IMR-90 (cell line): ENCODE data around the gene NEGR1. TPM values are rescaled to one million over a fixed set of nuclear protein-coding genes. Genes with fewer than 3 reads are reported as not detected.

ENCODE experiments used
- ATAC-seq: fragments of 200-7000 bp; cut with Tn5 transposase; 2 replicates; pipeline ENCODE4 v1.9.1; 2020; ENCODE audit warnings: low read depth, mild to moderate bottlenecking, moderate library complexity
- BruUV-seq: library from RNA; stranded (reverse); fragments of 400-500 nt; replicated peaks from 2 replicates; lab custom pipeline; 2021; lab: Mats Ljungman, UMichigan
- CTCF ChIA-PET: fragments of 300-600 bp; formaldehyde crosslinking; extraction: SDS; loops from one replicate; lab custom pipeline; 2021; ENCODE audit warnings: antibody characterized with exemption; lab: Yijun Ruan, JAX
- POLR2A ChIA-PET: fragments of 300-600 bp; sonication (Branson Sonifier 250); formaldehyde crosslinking; loops from one replicate; lab custom pipeline; 2022; ENCODE audit warnings: antibody characterized with exemption; ENCODE audit not compliant: unreplicated experiment; lab: Charles Lee
- DNase-seq: peaks from one replicate; pipeline ENCODE4 v3.0.0; 2013
- H2AFZ ChIP-seq: replicated peaks from 2 replicates; pipeline ENCODE3; 2013; ENCODE audit warnings: low read length, mild to moderate bottlenecking; ENCODE audit not compliant: poor library complexity
- H2AK5ac ChIP-seq: 2 replicates; pipeline ENCODE4 v1.6.1; 2013; ENCODE audit warnings: low read depth, low read length, inconsistent platforms
- H2AK9ac ChIP-seq: replicated peaks from 2 replicates; pipeline ENCODE3; 2013; ENCODE audit warnings: mild to moderate bottlenecking, low read depth, low read length, moderate library complexity; ENCODE audit not compliant: poor library complexity
- H2BK120ac ChIP-seq: 2 replicates; pipeline ENCODE4 v1.6.1; 2013; ENCODE audit warnings: low read depth, low read length, inconsistent platforms
- H2BK15ac ChIP-seq: 3 replicates; pipeline ENCODE4 v1.6.1; 2013; ENCODE audit warnings: low read depth, low read length, inconsistent platforms
- H2BK20ac ChIP-seq: 2 replicates; pipeline ENCODE4 v1.6.1; 2013; ENCODE audit warnings: low read depth, mild to moderate bottlenecking, inconsistent platforms, low read length, moderate library complexity
- H2BK5ac ChIP-seq: 2 replicates; pipeline ENCODE4 v1.6.1; 2013; ENCODE audit warnings: mild to moderate bottlenecking, low read depth, low read length, inconsistent platforms; ENCODE audit not compliant: poor library complexity, severe bottlenecking
- H3K14ac ChIP-seq: replicated peaks from 2 replicates; pipeline ENCODE4 v1.6.1; 2013; ENCODE audit warnings: low read depth, low read length, inconsistent platforms
- H3K18ac ChIP-seq: 2 replicates; pipeline ENCODE4 v1.6.1; 2013; ENCODE audit warnings: low read depth, low read length, control low read depth
- H3K23ac ChIP-seq: 2 replicates; pipeline ENCODE4 v1.6.1; 2013; ENCODE audit warnings: low read depth, low read length, inconsistent platforms
- H3K27ac ChIP-seq: 2 replicates; pipeline ENCODE4 v1.5.1; 2013; ENCODE audit warnings: mild to moderate bottlenecking, control low read depth, low read length; ENCODE audit not compliant: insufficient read depth
- H3K27me3 ChIP-seq: 2 replicates; pipeline ENCODE4 v1.6.1; 2013; ENCODE audit warnings: low read length; ENCODE audit not compliant: control insufficient read depth, insufficient read depth
- H3K36me3 ChIP-seq: 2 replicates; pipeline ENCODE4 v1.6.1; 2013; ENCODE audit warnings: low read length, mixed read lengths; ENCODE audit not compliant: control insufficient read depth, insufficient read depth
- H3K4ac ChIP-seq: 2 replicates; pipeline ENCODE4 v1.6.1; 2013; ENCODE audit warnings: low read depth, low read length, inconsistent platforms
- H3K4me1 ChIP-seq: 2 replicates; pipeline ENCODE4 v1.6.1; 2013; ENCODE audit warnings: low read length, mixed read lengths; ENCODE audit not compliant: control insufficient read depth, insufficient read depth
- H3K4me2 ChIP-seq: 2 replicates; pipeline ENCODE4 v1.6.1; 2013; ENCODE audit warnings: low read depth, mild to moderate bottlenecking, control low read depth, low read length, moderate library complexity
- H3K4me3 ChIP-seq: 2 replicates; pipeline ENCODE4 v1.5.1; 2013; ENCODE audit warnings: low read depth, mild to moderate bottlenecking, control low read depth, low read length, moderate library complexity; ENCODE audit not compliant: insufficient read depth
- H3K56ac ChIP-seq: 2 replicates; pipeline ENCODE4 v1.6.1; 2013; ENCODE audit warnings: low read length, inconsistent platforms; ENCODE audit not compliant: insufficient read depth; ENCODE audit errors: extremely low read depth
- H3K79me1 ChIP-seq, 2 experiments: 2 replicates each; pipeline ENCODE4 v1.6.1; 2013; ENCODE audit warnings: low read length in 2 of 2, inconsistent platforms in 1 of 2, low read depth in 1 of 2
- H3K9ac ChIP-seq: 2 replicates; pipeline ENCODE4 v1.6.1; 2013; ENCODE audit warnings: low read depth, low read length, control low read depth
- H3K9me1 ChIP-seq: 2 replicates; pipeline ENCODE4 v1.6.1; 2013; ENCODE audit warnings: low read length, inconsistent platforms; ENCODE audit not compliant: insufficient read depth
- H3K9me3 ChIP-seq: 2 replicates; pipeline ENCODE4 v1.6.1; 2013; ENCODE audit warnings: low read length; ENCODE audit not compliant: control insufficient read depth, insufficient read depth
- H4K20me1 ChIP-seq: 2 replicates; pipeline ENCODE4 v1.6.1; 2013; ENCODE audit warnings: low read length, inconsistent platforms; ENCODE audit not compliant: insufficient read depth
- H4K5ac ChIP-seq: 2 replicates; pipeline ENCODE4 v1.6.1; 2013; ENCODE audit warnings: mild to moderate bottlenecking, low read depth, low read length, control low read depth
- H4K8ac ChIP-seq, 2 experiments: 2 replicates each; pipeline ENCODE4 v1.6.1; 2013; ENCODE audit warnings: low read depth in 2 of 2, low read length in 2 of 2, control low read depth in 1 of 2, inconsistent platforms in 1 of 2
- H4K91ac ChIP-seq: 2 replicates; pipeline ENCODE4 v1.6.1; 2013; ENCODE audit warnings: low read depth, low read length, inconsistent platforms; ENCODE audit not compliant: insufficient read depth
- BHLHE40 ChIP-seq: fragments of 150-350 bp; IDR thresholded peaks from 2 replicates; pipeline ENCODE4 v1.6.1; 2016; ENCODE audit warnings: mild to moderate bottlenecking, low read depth, low read length
- CEBPB ChIP-seq: IDR thresholded peaks from 2 replicates; pipeline ENCODE4 v1.6.1; 2012; ENCODE audit warnings: low read depth, low read length, improper control_type of control experiment
- CHD1 ChIP-seq: IDR thresholded peaks from 2 replicates; pipeline ENCODE4 v1.6.1; 2012; ENCODE audit warnings: low read depth, low read length, improper control_type of control experiment
- CTCF ChIP-seq: conservative IDR thresholded peaks from 2 replicates; pipeline ENCODE4 v1.5.1; 2012; ENCODE audit warnings: mild to moderate bottlenecking, low read depth, low read length, improper control_type of control experiment
- FOS ChIP-seq: fragments of 150-350 bp; IDR thresholded peaks from 2 replicates; pipeline ENCODE4 v1.6.1; 2016; ENCODE audit warnings: low read depth, low read length
- MXI1 ChIP-seq: IDR thresholded peaks from 2 replicates; pipeline ENCODE4 v1.6.1; 2012; ENCODE audit warnings: low read depth, mild to moderate bottlenecking, low read length, moderate library complexity, borderline replicate concordance
- POLR2A ChIP-seq: IDR thresholded peaks from 2 replicates; pipeline ENCODE4 v1.6.1; 2012; ENCODE audit warnings: mild to moderate bottlenecking, low read depth, low read length
- RCOR1 ChIP-seq: IDR thresholded peaks from 2 replicates; pipeline ENCODE4 v1.6.1; 2012; ENCODE audit warnings: mild to moderate bottlenecking, low read length, improper control_type of control experiment; ENCODE audit not compliant: insufficient replicate concordance
- USF2 ChIP-seq: fragments of 150-350 bp; IDR thresholded peaks from 2 replicates; pipeline ENCODE4 v1.6.1; 2017; ENCODE audit warnings: mild to moderate bottlenecking, antibody characterized with exemption, low read length, low read depth
- WGBS, 2 experiments: methylation state at CpG; one replicate each; pipeline versions ENCODE4 v1.1.5 to v1.1.7; 2013; ENCODE audit warnings: missing lambda C conversion rate in 2 of 2; ENCODE audit not compliant: insufficient read length in 1 of 2; ENCODE audit errors: extremely low coverage in 2 of 2; 5-methylcytosine and 5-hydroxymethylcytosine counted together
- dilution Hi-C: fragments of 300-500 bp; cut with HindIII; formaldehyde crosslinking; loops from one replicate; pipeline ENCODE4 v1.14.3; 2018; ENCODE audit warnings: low sequenced_read_pairs; ENCODE audit not compliant: unreplicated experiment
- in situ Hi-C: fragments of 300-500 bp; cut with MboI; formaldehyde crosslinking; loops from 3 replicates; pipeline ENCODE4 v1.14.3; 2019; ENCODE audit warnings: low sequenced_read_pairs, inconsistent platforms, mixed read lengths
- intact Hi-C: fragments of 100-400 bp; cut with micrococcal nuclease; formaldehyde crosslinking; loops from 2 replicates; pipeline ENCODE4 v1.10.0; 2022
- polyA plus RNA-seq, 3 experiments: library from polyadenylated mRNA; depleted of rRNA; stranded (reverse); fragments of >200 nt; gene quantifications; 2 replicates each; pipeline ENCODE4 v1.2.3, GENCODE V29; 2012; ENCODE audit warnings: low replicate concordance in 1 of 3
- total RNA-seq: library from RNA; depleted of rRNA; stranded (reverse); fragments of >200 nt; gene quantifications from 2 replicates; pipeline ENCODE4 v1.2.3, GENCODE V29; 2012

Gene NEGR1
- total and polyA plus RNA-seq, 2 of the 4 experiments (the other 2 are of a cell fraction), result 5.1 to 9.1 TPM

GRCh38 chr1:71783071-71783470 lies 499.3 kb downstream of the NEGR1 start:
- no peaks in the 10 kb centered on the region for H3K79me1 ChIP-seq
- DNase-seq (no peak), ATAC-seq (no peak)
- POLR2A ChIA-PET, result no interaction called here
- 0 out of 2 replicates have a peak, but pooled peaks cover under 1% of the 10 kb centered on the region for H3K4me1 ChIP-seq
- no peak overlapping the region for H2AFZ ChIP-seq
- H3K18ac ChIP-seq, result no peak overlapping the region
- no peaks in the 10 kb centered on the region for H4K20me1 ChIP-seq
- TF ChIP-seq FOS (no peak), CHD1 (no peak), MXI1 (no peak), POLR2A (no peak), CEBPB (no peak), BHLHE40 (no peak), RCOR1 (no peak), CTCF (no peak), USF2 (no peak)
- H4K91ac ChIP-seq, result no peak overlapping the region
- BruUV-seq, result no TSS peak
- H2BK15ac ChIP-seq, result no peak overlapping the region
- no peaks in the 10 kb centered on the region for H3K36me3 ChIP-seq
- in situ Hi-C loops (no loop called here), dilution Hi-C loops (no loop called here), intact Hi-C loops (no loop called here)
- H2BK5ac ChIP-seq, result no peak overlapping the region
- WGBS, 2 experiments, result no CpG with 5 or more reads among the region's 2 CpGs
- H3K4ac ChIP-seq, result no peak overlapping the region
- no peak overlapping the region for H2BK120ac ChIP-seq
- no peak overlapping the region for H3K4me3 ChIP-seq
- H3K27ac ChIP-seq, result no peak overlapping the region
- H4K8ac ChIP-seq, result no peak overlapping the region
- no peak overlapping the region for H3K9ac ChIP-seq
- CTCF ChIA-PET, result interaction anchor here (0.5 to 0.7 kb wide), 2 partner anchors 710 to 1574 kb away, joined by 3 read pairs; no protein-coding TSS in a partner anchor
- H3K4me2 ChIP-seq, result no peak overlapping the region
- no peaks in the 10 kb centered on the region for H3K9me3 ChIP-seq
- no peak overlapping the region for H3K23ac ChIP-seq
- H3K14ac ChIP-seq, result no peak overlapping the region
- no peak overlapping the region for H2AK5ac ChIP-seq
- H4K5ac ChIP-seq, result no peak overlapping the region
- H3K56ac ChIP-seq, result no peak overlapping the region
- H2AK9ac ChIP-seq, result no peak overlapping the region
- H2BK20ac ChIP-seq, result no peak overlapping the region
- H3K9me1 ChIP-seq, result no peaks in the 10 kb centered on the region
- no peaks in the 10 kb centered on the region for H3K27me3 ChIP-seq
